ENCODE data around the gene IL1R2. TPM values are rescaled to one million over a fixed set of nuclear protein-coding genes. Genes with fewer than 3 reads are reported as not detected.

IL1R2 gene
- total and polyA plus RNA-seq, 2 of the 13 experiments (the other 11 are each of a cell fraction or from before 2014, with no cell fraction given): 3.6 to 7.3 TPM

GRCh38 chr2:102063941-102064678 is 72.3 kb downstream of the IL1R2 start (continued):
- TF ChIP-seq ZNF687 (CRISPR knock-in tag; IDR thresholded peaks at IDR 0.05) (peak; percentile 97), DMTF1 (CRISPR knock-in tag; IDR thresholded peaks at IDR 0.05) (no peak), CREM (IDR thresholded peaks at IDR 0.05) (no peak; the same call in 1 of the 2 replicates), CREM (CRISPR knock-in tag; IDR thresholded peaks at IDR 0.05) (no peak), IKZF5 (CRISPR knock-in tag; IDR thresholded peaks at IDR 0.05) (0 out of 2 replicates have a peak, but pooled peaks have one; percentile 69), ZSCAN29 (CRISPR knock-in tag; conservative IDR thresholded peaks at IDR 0.05) (no peak), DMAP1 (CRISPR knock-in tag; IDR thresholded peaks at IDR 0.05) (peak; percentile 64; the same call in 1 of the 2 replicates), NFRKB (IDR thresholded peaks at IDR 0.05) (no peak), RARA (CRISPR knock-in tag; IDR thresholded peaks at IDR 0.05) (peak; percentile 72), RFX1 (IDR thresholded peaks at IDR 0.05) (no peak), AKAP8 (CRISPR knock-in tag; IDR thresholded peaks at IDR 0.05) (no peak), SMC3 (IDR thresholded peaks at IDR 0.05; ENCODE audit: low read length) (peak; percentile 42; the same call in 1 of the 2 replicates), ZNF430 (CRISPR knock-in tag; IDR thresholded peaks at IDR 0.05) (peak; percentile 64; the same call in 1 of the 2 replicates), ZNF263 (CRISPR knock-in tag; IDR thresholded peaks at IDR 0.05) (0 out of 2 replicates have a peak, but pooled peaks have one; percentile 17), ISX (CRISPR knock-in tag; conservative IDR thresholded peaks at IDR 0.05) (no peak), ELF3 (CRISPR knock-in tag; IDR thresholded peaks at IDR 0.05) (peak; percentile 15; the same call in 1 of the 2 replicates), CCDC6 (CRISPR knock-in tag; IDR thresholded peaks at IDR 0.05) (peak; percentile 69; the same call in 1 of the 2 replicates), ARID2 (CRISPR knock-in tag; IDR thresholded peaks at IDR 0.05; ENCODE audit: borderline replicate concordance) (no peak; the same call in 1 of the 2 replicates), ZNF326 (CRISPR knock-in tag; IDR thresholded peaks at IDR 0.05; ENCODE audit: borderline replicate concordance) (no peak), KMT2B (CRISPR knock-in tag; IDR thresholded peaks at IDR 0.05) (no peak; the same call in 1 of the 2 replicates), POGZ (CRISPR knock-in tag; IDR thresholded peaks at IDR 0.05) (no peak; the same call in none of the 2 replicates), MYNN (CRISPR knock-in tag; IDR thresholded peaks at IDR 0.05; ENCODE audit: low read depth) (no peak)
